Activated naive CD4-positive, alpha-beta T cell treated with anti-CD3 and anti-CD28 coated beads, Interleukin-2, amount 50 U/mL, for 72 hours (primary cell): Measurements from ENCODE around the gene SPIB. TPM values are rescaled to one million over a fixed set of nuclear protein-coding genes. Genes with fewer than 3 reads are reported as not detected.
A peak's percentile ranks its signal among the peaks of the same experiment; 100 is the strongest.
"Not testable (repeated sequence)": the region's sequence is repeated elsewhere in the genome, so short reads cannot be mapped to it uniquely, and the experiment has no call there.

ENCODE experiments used
- ATAC-seq, 2 donors: fragments of 150-1000 bp; cut with Tn5 transposase; 2 replicates each; pipeline ENCODE4 v1.10.0; 2021; ENCODE audit warnings: mild to moderate bottlenecking in 2 of 2, moderate library complexity in 2 of 2
- DNase-seq, 2 donors: peaks; one replicate each; pipeline ENCODE4 v3.0.0; 2021 to 2022; ENCODE audit warnings: low spot score in 2 of 2
- H3K27ac Mint-ChIP-seq, 2 donors: one replicate each; pipeline ENCODE4 v1.8.0; 2022; ENCODE audit warnings: mild to moderate bottlenecking in 2 of 2, mixed read lengths in 2 of 2
- H3K36me3 Mint-ChIP-seq, 2 donors: one replicate each; pipeline ENCODE4 v1.8.0; 2022; ENCODE audit warnings: mixed read lengths in 2 of 2
- H3K9me3 Mint-ChIP-seq, 2 donors: one replicate each; pipeline ENCODE4 v1.8.0; 2022; ENCODE audit warnings: mixed read lengths in 2 of 2
- total RNA-seq, 2 donors: library from RNA; stranded (reverse); gene quantifications; one replicate each; pipeline ENCODE4 v1.2.3, GENCODE V29; 2022

Gene SPIB
- total RNA-seq, 2 donors from 2014 or later: 1.1 to 1.2 TPM

- Mint-ChIP-seq H3K9me3 (no peaks in the 10 kb centered on the region), H3K36me3 (peaks cover 15 to 38% of the 10 kb centered on the region in 2 donors), H3K27ac (peak overlapping the region; percentile 94 to 98)
- DNase-seq: no peak
- no peak for ATAC-seq
Measured at GRCh38 chr19:50384685-50385535, 33.8 kb upstream of the SPIB start.

- DNase-seq (no peak), ATAC-seq (no peak)
- peaks cover 23 to 43% of the 10 kb centered on the region in 2 donors for H3K36me3 Mint-ChIP-seq
- H3K27ac Mint-ChIP-seq: peak overlapping the region in 1 of 2 donors; percentile 69
- no peaks in the 10 kb centered on the region for H3K9me3 Mint-ChIP-seq
Measured at GRCh38 chr19:50387176-50387867, 31.4 kb upstream of the SPIB start.

GRCh38 chr19:50387868-50388245 lies 30.9 kb upstream of the SPIB start:
- ATAC-seq (no peak), DNase-seq (no peak)
- H3K36me3 Mint-ChIP-seq: peaks cover 23 to 43% of the 10 kb centered on the region in 2 donors
- no peaks in the 10 kb centered on the region for H3K9me3 Mint-ChIP-seq
- H3K27ac Mint-ChIP-seq: peak overlapping the region in 1 of 2 donors; percentile 69

- DNase-seq, H3K27ac Mint-ChIP-seq, H3K9me3 Mint-ChIP-seq, ATAC-seq: not testable (repeated sequence)
- peaks cover 8 to 29% of the 10 kb centered on the region in 2 donors for H3K36me3 Mint-ChIP-seq
Measured at GRCh38 chr19:50390295-50390694, 28.4 kb upstream of the SPIB start.

- H3K27ac Mint-ChIP-seq, DNase-seq, H3K9me3 Mint-ChIP-seq, ATAC-seq: not testable (repeated sequence)
- H3K36me3 Mint-ChIP-seq: peaks cover 12 to 30% of the 10 kb centered on the region in 2 donors
Measured at GRCh38 chr19:50390952-50391351, 27.8 kb upstream of the SPIB start.

GRCh38 chr19:50392759-50393158 lies 26.0 kb upstream of the SPIB start:
- no peak for DNase-seq
- no peak for ATAC-seq
- H3K27ac Mint-ChIP-seq: peak overlapping the region in 1 of 2 donors; percentile 74
- peaks cover 14 to 23% of the 10 kb centered on the region in 2 donors for H3K36me3 Mint-ChIP-seq
- no peaks in the 10 kb centered on the region for H3K9me3 Mint-ChIP-seq

- ATAC-seq (no peak), DNase-seq (no peak)
- Mint-ChIP-seq H3K36me3 (peaks cover 17 to 21% of the 10 kb centered on the region in 2 donors), H3K27ac (no peak overlapping the region), H3K9me3 (no peaks in the 10 kb centered on the region)
Measured at GRCh38 chr19:50393589-50393988, 25.1 kb upstream of the SPIB start.

GRCh38 chr19:50394017-50394416 lies 24.7 kb upstream of the SPIB start:
- Mint-ChIP-seq H3K36me3 (peaks cover 17 to 21% of the 10 kb centered on the region in 2 donors), H3K9me3 (no peaks in the 10 kb centered on the region), H3K27ac (no peak overlapping the region)
- no peak for DNase-seq
- no peak for ATAC-seq

GRCh38 chr19:50398675-50399367 lies 19.9 kb upstream of the SPIB start:
- H3K36me3 Mint-ChIP-seq: peaks cover 10 to 11% of the 10 kb centered on the region in 2 donors
- no peaks in the 10 kb centered on the region for H3K9me3 Mint-ChIP-seq
- H3K27ac Mint-ChIP-seq: peak overlapping the region in 1 of 2 donors; percentile 62
- DNase-seq: no peak
- ATAC-seq: no peak

- ATAC-seq: peak in 1 of 2 donors; percentile 13
- Mint-ChIP-seq H3K27ac (no peak overlapping the region), H3K9me3 (no peaks in the 10 kb centered on the region), H3K36me3 (peaks cover 10 to 14% of the 10 kb centered on the region in 2 donors)
- no peak for DNase-seq
Measured at GRCh38 chr19:50399368-50399745, 19.4 kb upstream of the SPIB start.

GRCh38 chr19:50401605-50402450 lies 16.9 kb upstream of the SPIB start:
- Mint-ChIP-seq H3K27ac (peak overlapping the region in 1 of 2 donors; percentile 15), H3K36me3 (peaks cover 5 to 16% of the 10 kb centered on the region in 2 donors), H3K9me3 (no peaks in the 10 kb centered on the region)
- ATAC-seq (no peak), DNase-seq (no peak)

GRCh38 chr19:50402544-50403301 lies 16.0 kb upstream of the SPIB start:
- H3K9me3 Mint-ChIP-seq: no peaks in the 10 kb centered on the region
- DNase-seq (no peak), ATAC-seq (no peak)
- no peak overlapping the region for H3K27ac Mint-ChIP-seq
- peaks cover 3 to 16% of the 10 kb centered on the region in 2 donors for H3K36me3 Mint-ChIP-seq

- ATAC-seq (no peak), DNase-seq (no peak)
- Mint-ChIP-seq H3K27ac (no peak overlapping the region), H3K9me3 (no peaks in the 10 kb centered on the region), H3K36me3 (peaks cover 5 to 19% of the 10 kb centered on the region in 2 donors)
Measured at GRCh38 chr19:50406156-50406820, 12.4 kb upstream of the SPIB start.

- no peak overlapping the region for H3K27ac Mint-ChIP-seq
- no peaks in the 10 kb centered on the region for H3K9me3 Mint-ChIP-seq
- no peak for ATAC-seq
- no peak for DNase-seq
- peaks cover 5 to 24% of the 10 kb centered on the region in 2 donors for H3K36me3 Mint-ChIP-seq
Measured at GRCh38 chr19:50406829-50407228, 11.9 kb upstream of the SPIB start.

- no peak for ATAC-seq
- Mint-ChIP-seq H3K9me3 (no peaks in the 10 kb centered on the region), H3K36me3 (peaks cover 5 to 31% of the 10 kb centered on the region in 2 donors), H3K27ac (no peak overlapping the region)
- no peak for DNase-seq
Measured at GRCh38 chr19:50409347-50409746, 9.4 kb upstream of the SPIB start.
